DMS153 treated with DMSO at 0.1 percent for 48 hours (cell line): ENCODE results near the gene CCIN.

ENCODE experiments used
- DNase-seq: peaks from one replicate; lab custom pipeline; 2025; ENCODE audit not compliant: unreplicated experiment; lab: John Stamatoyannopoulos, UW

Gene CCIN

DNA sequence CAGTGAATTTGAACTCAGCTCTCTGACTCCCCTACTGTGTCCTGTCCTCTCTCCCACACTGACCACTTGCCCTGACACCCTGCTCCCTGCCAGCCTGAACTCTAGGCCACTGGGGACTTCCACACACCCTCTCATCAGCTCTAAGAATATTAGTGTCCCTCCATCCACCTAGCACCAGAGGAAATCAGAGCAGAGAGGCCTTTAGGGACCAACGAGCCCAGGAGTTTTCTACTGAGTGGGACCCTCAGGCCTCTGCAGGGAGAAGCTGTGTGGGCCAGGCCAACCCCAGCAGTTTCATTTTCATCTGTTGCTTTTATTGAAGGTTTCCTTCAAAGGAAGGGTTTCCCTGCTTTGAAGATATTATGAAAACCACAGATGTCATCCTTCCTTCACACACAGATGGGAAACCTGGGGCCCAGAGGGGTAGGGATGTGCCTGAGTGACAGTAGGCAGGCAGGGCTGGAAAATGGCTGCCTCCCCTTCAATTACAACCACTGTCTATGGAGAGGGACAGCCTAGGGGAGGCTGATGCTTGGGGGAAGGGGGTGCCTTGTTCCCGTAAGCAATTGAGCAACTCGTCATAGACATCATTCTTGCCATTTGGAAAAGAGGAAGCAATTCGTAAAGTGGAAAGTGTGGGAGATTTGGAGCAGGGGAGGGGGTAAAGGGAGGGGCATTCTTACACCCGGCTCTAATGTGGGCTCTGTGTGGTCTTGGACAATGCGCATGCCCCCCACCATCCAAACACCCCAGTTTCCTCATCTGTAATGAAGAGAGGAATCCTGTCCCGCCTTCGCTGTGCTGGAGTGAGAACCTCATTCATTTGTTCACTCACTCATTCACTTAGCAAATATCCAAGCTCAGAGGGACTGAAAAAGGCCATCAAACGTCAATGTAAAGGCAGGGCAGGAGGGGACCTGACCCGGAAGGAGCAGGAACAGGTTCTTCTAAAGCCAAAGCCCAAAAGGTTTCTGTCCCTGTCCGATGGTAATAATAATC, 28.8 kb upstream of the CCIN start:
- DNase-seq = no peak

DNA sequence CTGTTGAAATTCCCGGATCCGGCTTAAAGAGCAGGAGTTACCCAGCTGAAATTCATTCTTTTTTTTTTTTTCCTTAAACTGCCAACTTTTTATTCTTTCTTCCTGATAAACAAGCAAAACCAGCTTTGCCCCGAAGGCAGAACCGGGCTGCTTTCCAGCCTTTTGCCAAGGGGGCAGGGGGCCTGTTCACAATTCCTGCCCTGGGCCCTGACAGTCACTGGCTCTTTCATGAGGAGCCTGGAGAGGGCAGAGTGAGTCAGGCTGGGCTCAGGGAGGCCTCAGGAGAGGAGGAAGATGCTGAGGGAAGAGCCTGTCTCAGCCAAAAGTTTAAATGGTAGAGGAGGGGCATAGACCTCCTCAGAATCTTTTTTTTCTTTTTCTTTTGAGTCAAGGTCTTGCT, 27.9 kb upstream of the CCIN start:
- no peak for DNase-seq

DNA sequence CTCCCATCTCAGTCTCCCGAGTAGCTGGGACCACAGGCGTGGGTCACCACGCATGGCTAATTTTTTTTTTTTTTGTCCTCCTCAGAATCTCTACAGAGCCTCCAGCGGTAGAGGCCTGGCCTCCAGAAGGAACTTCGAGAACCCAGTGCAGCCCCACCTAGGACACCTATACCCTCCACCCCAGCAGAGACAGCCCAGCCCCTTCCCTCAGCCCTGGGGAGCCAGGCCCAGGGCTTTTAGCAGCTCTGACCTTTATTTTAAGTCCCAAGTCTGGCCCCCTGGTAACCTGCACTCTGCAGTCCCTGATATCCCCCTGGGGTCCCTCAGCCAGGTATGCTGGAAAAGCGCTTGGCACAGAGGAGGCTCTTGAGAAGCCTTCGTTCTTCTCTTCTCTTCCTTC, 27.4 kb upstream of the CCIN start:
- DNase-seq = no peak

DNA sequence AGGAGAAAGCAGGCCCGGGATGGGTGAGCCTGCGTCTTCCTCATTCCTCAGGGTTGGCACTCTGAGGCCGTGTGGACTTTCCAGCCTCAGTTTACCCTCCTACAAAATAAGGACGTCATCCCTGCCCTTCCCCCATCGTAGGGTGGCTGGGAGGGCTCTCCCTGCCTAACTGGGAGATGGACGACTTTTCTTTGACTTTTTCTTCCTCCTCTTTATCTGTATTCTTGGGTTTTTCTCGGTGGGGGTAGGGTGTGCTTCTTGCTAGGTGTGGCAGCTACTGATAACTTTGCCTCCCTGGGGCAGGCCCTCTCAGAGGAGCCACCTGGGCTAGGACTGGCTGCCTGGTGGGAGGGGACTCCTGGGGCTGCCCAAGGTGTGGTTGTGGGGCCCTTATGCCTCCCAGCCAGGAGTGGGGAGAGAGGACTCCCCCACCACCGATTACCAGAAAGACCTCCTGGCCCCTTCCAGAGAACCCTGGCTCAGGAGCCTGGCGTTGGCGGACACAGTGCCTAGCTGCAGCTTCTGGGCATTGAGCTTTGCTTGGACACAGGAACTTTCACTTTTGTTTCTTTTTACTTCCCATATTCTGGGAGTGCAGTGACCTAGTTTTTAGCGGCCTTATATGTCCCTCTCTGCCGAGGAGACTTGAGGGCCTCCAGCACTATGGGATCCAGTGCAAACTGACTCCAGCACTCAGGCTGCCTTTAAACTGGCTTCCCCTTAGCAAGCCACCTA, 26.5 kb upstream of the CCIN start:
- no peak for DNase-seq

DNA sequence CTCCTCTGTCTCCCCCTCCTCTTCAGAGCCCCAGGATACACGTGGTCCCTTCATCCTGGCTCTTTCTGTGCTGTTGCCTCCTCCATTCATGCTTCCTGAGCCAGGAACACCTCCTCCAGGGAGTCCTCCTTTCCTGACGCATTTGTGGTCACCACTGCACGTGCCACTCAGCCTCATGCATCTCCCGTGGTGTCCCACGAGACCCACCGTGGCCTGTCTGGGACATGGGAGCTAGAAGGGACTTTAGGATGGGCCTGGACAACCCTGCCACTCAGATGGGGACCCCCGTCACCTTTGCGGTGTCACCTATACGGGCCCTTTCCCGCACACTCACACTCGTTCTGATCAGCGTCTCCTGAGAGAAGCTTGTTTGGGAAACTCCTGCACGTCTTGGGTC, 25.9 kb upstream of the CCIN start:
- DNase-seq = no peak

DNA sequence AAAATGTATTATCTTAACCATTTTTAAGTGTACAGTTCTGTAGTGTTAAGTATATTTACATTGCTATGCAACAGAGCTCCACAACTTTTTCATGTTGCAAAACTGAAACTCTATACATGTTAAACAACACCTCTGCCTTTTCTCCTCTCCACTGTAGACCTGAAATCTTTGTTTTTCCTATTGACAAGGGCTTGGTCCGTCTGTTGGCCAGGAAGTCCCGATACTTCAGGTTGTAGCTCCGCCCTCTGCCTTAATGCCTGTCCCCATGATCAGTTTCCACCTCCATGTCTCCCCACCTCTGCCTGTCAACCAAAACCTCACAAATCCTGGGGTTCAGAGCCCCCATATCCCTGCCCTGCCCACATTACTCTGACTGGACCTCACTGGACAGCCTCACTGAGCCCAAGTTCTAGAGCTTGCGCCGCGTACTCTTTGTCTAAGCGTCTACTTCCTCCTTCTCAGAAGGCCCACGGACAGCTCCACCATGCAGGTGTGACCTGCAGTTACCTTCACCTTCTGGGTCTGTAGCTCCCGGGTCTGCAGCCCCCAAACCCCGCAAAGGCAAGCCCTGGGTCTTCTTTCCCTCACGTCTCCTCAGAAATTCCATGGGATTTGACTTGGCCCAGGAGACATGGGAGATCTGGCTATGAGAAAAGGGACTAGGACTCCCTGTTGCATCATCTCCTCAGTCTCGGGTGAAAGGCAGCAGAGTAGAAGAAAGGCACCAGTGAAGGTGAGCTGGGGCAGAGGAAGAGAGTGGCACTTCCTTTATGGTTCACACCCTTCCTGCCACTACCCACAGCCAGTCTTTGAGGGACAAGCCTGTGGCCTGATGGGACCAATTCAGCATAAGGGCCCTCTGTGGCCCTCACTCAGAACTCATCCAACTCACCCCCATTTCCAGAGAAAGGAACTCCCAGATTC, 24.6 kb upstream of the CCIN start:
- DNase-seq = no peak

DNA sequence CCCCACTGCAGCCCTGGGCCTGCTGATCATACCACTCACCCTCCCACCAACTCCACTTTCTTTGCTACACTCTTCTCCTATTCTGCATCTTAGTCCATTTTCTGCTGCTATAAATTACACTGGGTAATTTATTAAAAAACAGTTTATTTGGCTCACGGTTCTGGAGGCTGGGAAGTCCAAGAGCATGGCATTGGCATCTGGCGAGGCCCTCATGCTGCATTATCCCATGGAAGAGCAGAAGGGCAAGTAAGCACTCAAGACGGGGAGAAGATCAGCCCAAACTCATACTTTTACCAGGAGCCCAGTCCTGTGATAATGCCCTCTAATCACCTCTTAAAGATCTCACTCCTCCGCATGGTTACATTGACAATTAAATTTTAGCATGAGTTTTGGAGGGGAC, 23.2 kb upstream of the CCIN start:
- DNase-seq = no peak

DNA sequence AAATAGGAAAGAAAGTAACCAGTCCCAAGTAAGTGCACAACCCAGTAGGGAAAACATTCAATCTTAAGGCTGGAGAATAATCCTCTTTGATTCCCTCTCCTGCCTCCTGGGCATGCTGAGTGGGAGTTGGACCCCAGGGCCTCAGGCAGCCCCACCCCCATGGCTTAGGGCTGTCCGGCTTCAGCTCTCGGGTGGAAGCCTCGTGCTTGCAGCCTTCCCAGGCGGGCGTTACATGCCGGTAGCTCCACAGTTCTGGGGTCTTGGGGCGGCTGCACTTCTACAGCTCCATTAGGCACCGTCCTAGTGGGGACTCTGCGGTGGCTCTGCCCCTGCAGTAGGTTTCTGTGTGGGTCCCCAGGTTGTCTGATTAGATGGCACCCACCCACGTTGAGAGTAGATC, 22.5 kb upstream of the CCIN start:
- DNase-seq = no peak

DNA sequence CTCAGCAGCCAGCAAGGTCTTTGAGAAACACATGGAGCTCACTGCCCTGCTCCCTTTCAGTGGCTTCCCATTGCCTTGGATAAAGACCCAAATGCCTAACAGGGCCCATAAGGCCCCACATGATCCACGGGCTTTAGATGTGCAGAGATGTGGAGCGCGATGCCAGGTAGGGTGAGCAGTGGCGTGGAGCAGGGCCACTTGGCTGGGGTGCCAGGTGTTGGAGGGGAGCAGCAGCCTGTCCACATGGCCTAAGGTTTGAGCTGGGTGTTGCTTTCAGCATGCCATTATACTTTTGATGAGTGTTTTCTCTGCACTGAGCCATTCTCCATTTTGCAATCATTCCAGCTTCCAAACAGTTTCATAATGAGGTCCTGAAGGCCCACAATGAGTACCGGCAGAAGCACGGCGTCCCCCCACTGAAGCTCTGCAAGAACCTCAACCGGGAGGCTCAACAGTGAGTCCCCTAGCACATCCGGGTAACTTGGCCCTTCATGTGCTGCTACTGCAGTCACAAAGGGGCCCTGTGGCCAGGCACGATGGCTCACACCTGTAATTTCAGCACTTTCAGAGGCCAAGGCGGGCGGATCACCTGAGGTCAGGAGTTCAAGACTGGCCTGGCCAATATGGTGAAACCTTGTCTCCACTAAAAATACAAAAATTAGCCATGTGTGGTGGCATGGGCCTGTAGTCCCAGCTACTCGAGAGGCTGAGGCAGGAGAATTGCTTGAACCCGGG, 21.6 kb upstream of the CCIN start:
- DNase-seq = no peak

DNA sequence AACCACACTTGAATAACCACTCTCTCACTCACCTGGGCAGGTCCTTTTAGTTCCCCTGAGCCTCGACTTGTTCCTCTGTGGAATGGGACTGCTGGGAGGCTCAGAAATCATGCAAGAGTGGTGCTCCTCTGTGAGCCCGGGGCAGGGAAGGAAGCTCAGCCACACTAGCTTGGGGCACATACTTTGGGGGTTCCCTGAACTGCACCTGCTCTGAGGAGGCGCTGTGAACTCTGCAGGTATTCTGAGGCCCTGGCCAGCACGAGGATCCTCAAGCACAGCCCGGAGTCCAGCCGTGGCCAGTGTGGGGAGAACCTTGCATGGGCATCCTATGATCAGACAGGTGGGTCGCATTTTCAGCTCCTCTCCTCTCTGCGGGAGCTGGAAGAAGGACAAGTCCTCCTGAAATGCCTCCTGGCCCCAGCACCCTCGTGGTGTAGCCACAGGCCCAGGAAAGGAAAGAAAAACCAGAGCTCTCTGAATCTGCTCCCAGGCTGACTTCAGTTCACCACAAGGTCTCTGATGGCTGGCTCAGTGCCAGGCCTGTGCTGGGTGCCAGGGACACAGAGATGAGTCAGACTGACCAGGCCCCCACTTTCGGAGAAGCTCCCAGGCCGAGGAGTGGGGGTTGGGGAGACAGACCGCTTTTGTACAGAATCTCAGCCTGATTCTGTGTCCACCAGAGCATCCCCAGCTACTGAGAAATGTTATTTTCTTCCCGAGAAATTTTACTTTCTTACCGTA, 20.7 kb upstream of the CCIN start:
- DNase-seq = no peak

DNA sequence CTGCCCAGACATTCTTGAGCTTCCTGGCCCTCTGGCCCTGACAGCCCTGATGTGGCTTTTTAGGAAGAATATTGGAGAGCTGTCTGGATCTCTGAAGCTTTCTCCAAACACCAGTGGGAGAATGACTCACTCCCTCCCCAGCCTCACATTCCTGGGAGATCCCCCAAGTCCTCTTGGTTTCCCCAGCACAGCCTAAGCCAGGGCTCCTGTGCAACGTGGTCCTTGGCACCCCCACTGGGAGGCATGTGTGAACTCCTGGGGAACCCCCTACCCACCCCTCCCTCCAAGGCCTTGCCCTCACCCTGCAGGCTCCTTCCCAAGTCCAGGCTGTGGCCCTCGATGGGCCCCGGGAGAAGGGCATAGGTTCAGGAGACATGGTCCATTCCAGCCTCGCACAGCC, 20.0 kb upstream of the CCIN start:
- no peak for DNase-seq

DNA sequence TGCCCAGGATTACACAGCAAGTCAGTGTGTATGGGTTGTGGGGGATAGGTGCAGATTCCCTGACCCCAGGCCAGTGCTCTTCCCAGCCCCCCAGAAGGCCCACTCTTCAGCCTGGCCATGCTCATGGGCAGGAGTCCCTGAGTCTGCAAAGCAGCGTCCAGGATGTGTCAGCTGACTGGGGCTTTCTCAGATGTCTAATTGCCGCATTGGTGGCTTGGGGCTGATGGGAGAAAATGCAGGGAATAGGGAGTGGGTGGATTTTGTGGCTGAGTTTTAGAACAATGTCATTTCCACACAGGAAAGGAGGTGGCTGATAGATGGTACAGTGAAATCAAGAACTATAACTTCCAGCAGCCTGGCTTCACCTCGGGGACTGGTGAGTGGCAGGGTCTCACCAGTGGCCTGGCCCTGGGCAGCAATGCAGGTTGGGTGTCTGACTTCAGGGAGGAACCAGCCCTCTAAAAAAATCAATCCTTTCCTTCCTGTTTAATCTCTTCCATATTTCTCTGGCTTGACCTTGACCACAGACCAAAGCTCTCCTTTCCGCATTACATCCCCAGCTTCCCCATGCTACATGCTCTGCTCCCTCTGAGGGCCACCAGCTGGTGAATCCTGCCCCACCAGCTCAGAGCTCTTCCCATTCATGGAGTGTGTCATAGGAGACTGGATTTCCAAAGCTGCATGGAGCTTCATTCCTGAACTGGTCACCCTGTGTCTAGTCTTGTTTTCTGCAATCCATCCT, 18.4 kb upstream of the CCIN start:
- DNase-seq = no peak

DNA sequence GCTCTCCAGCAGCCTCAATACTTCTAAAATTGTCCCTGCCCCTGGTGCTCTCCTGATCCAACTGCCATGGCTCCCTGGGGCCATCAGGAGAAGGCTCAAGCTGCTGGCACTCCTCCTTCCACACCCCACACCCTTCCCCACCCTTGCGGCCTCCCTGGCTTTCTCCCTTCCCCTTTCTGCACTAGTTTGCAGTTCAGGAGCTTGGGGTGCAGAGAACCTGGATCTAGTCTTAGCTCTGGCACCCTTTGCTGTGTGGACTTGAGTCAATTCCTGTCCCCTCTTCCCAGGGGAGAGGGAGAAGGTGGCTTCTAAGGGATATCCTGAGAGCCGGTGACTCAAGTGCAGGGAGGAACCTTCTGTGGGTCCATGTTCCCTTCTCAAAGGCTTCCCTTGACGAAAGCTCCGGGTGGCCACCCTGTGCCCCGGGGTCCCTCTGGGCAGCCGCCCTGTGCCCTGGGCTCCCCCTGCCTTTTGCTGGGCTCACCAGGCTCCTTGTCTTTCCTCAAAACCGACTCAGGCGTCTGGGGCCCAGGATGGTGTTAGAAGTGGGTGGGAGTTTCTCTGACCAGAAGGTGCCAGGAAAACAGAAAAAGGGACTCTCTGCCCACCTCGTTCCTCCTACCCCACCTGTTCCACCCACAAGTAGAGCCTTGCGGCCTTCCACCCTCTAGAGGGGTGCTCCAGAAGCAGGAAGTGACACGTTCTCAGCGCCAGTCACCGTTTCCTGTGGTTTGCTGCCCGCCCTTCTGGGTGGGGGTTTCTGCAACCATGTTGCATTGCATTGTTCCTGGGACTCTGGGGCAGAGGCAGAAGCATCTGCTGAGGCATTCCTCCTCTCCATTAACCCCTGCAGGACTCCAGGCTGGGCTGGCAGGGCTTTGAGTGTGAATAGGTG, 17.6 kb upstream of the CCIN start:
- DNase-seq = no peak

DNA sequence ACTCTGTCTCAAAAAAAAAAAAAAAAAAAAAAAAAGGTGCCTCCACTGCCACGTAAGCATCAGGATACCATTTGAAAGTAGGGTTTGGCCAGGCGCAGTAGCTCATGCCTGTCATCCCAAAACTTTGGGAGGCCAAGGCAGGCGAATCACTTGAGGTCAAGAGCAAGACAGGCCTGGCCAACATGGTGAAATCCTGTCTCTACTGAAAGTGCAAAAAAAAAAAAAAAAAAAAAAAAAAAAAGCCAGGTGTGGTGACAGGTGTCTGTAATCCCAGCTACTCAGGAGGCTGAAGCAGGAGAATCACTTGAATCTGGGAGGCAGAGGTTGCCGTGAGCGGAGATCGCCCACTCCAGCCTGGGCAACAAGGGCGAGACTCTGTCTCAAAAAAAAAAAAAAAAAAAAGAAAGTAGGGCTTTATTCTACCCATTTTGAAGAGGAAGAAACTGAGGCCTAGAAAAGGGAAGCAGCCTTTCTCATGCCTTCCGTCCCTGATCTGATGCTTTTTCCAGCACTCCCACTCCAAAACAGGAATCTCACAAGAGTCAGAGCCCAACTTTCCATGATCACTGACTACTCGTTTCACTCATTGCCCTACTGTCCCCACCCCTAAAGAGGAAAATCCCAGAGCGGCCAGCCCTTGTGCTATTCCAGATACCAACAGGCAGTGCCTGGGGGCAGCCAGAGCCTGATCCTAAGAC, 16.3 kb upstream of the CCIN start:
- no peak for DNase-seq

DNA sequence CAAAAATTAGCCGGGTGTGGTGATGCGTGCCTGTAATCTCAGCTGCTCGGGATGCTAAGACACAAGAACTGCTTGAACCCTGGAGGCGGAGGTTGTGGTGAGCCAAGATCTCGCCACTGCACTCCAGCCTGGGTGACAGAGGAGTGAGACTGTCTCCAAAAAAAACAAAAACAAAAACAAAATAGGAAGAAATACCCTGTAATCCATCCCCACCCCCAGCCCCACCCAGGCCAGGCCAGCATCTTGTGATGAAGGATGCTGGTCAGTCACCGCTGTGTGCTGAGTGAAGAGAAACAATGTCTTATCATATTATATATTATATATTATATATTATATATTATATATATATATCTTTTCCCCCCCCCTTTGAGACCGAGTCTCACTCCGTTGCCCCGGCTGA, 15.4 kb upstream of the CCIN start:
- DNase-seq = no peak

DNA sequence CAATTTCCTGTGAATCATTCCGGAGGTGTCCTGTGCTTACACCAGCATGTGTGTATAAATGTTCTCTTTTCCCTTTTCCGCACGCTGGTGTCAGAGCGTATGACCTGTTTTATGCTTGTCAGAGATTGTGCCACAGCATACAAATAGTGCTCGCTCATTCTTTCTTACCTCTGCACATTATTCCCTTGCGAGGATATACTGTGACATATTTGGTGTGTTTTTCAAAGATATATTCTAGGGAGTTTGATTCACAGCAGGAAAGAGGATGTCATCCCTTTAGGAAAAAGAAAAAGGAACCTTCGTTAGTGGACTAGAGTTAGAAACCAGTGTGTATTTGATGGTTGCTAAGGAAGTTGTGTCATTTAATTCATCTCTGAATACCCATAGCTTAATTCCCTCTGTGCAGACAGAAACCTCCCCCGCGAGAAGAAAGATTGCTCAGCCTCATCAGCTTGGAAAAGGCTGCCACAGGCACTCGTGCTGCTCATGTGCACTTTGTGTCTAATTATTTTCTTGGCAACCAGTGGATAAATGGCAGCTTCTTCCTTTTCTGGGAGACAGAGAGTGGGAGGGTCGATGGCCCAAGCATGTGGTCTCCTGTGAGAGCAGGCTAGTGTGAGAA, 14.7 kb upstream of the CCIN start:
- DNase-seq = peak; percentile 15

DNA sequence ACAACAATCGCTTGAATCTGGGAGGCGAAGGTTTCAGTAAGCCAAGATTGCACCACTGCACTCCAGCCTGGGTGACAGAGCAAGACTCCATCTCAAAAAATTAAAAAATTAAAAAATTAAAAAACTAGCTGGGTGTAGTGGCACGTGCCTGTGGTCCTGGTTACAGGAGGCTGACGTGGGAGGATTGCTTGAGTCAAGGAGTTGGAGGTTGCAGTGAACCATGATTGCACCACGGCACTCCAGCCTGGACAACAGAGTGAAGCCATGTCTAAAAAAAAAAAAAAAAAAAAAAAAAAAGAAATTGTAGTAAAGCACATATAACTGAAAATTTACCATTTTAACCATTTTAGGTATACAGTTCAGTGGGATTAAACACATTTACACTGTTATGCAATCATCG, 13.1 kb upstream of the CCIN start:
- DNase-seq = no peak
